HG02763 (cell line): ENCODE measurements around the gene CYP2W1.

Source experiments
- ATAC-seq: cut with Tn5 transposase; IDR thresholded peaks from one replicate; pipeline ENCODE4 v1.9.1; 2021; ENCODE audit warnings: mild to moderate bottlenecking, moderate library complexity; ENCODE audit not compliant: unreplicated experiment

Gene CYP2W1

DNA sequence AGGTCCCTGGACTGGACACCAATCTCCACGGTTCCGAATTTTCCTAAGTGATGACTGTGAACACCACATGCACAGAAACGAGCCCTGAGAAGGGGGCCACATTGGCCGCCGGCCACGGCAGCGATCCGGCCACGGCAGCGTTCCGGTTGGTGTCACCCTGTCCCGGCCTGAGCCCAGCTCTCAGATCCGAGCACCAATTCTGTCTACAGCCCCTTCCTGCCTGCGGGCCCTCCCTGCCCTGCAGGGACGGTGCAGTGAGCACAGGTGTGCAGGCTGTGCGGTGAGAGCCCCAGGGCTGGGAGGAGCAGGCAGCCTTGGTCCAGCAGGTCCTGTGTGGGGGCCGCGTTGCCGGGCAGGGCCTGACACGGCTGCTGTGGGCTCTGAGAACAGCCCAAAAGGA lies 31.7 kb downstream of the CYP2W1 start:
- ATAC-seq: no peak

DNA sequence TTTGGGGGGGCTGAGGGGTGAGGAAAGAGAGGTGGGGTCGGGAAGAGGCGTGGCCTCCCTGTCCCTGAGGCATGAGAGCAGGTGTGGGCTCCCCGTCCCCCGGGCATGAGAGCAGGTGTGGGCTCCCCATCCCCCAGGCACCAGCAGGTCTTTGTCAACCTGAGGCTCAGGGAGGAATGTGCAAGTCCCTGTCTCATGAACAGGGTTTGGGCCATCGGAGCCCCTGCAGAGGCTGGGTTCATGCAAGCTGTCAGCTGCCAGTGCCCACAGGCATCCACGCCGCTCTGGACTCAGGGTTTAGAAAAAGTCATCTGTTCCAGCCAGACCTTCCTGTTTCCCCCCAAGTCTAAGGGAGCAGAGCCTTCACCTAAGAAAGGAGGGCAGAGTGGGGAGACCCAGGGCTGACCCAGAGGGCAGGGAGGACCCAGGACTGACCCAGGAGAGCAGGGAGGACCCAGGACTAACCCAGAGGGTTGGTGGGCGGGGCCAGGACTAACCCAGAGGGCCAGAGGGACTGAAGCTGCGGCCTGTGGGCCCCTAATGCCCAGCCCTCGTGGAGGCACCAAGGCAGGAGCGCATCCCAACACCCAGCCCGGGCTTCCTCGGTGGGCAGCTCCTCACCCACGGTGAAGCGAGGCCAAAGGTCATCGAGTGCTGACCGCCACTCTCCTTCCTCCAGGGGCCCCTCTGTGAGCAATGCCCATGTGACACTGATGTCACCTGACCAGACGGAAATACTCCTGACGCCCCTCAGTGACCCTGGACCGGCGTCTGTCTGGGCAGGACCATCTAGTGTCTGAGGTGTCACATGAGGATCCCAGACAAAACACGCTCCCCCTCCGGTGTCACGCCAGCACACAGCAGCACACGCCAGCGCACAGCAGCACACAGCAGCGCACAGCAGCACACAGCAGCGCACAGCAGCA lies 32.5 kb downstream of the CYP2W1 start:
- no peak for ATAC-seq

DNA sequence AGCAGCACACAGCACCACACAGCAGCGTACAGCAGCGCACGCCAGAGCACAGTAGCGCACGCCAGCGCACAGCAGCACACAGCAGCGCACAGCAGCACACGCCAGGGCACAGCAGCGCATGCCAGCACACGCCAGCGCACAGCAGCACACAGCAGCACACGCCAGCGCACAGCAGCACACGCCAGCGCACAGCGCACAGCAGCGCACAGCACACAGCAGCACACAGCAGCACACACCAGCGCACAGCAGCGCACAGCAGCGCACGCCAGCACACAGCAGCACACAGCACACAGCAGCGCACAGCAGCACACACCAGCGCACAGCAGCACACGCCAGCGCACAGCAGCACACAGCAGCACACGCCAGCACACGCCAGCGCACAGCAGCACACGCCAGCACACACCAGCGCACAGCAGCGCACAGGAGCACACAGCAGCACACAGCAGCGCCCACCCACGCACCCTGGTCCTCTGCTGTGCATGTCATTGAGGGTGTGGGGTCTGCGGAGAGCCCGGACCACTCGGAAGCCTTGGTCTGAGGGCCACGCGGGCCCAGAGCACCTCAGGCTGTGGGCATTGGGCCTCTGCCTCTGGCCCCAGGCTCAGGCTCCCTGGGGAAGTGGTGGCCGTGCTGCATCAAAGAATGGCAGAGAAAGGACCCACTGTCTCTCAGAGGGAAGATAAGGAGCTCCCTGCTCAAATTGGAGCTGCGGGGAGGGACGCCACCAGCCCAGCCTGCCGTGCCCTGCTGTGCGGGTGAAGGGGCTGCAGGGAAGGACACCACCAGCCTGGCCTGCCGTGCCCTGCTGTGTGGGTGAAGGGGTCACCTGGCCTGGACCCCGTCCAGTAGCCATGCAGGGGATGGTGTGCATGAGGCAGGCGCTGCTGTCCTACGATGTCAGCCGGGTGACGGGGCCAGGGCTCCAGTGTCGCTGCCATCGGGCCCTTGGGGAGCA lies 33.9 kb downstream of the CYP2W1 start:
- no peak for ATAC-seq

DNA sequence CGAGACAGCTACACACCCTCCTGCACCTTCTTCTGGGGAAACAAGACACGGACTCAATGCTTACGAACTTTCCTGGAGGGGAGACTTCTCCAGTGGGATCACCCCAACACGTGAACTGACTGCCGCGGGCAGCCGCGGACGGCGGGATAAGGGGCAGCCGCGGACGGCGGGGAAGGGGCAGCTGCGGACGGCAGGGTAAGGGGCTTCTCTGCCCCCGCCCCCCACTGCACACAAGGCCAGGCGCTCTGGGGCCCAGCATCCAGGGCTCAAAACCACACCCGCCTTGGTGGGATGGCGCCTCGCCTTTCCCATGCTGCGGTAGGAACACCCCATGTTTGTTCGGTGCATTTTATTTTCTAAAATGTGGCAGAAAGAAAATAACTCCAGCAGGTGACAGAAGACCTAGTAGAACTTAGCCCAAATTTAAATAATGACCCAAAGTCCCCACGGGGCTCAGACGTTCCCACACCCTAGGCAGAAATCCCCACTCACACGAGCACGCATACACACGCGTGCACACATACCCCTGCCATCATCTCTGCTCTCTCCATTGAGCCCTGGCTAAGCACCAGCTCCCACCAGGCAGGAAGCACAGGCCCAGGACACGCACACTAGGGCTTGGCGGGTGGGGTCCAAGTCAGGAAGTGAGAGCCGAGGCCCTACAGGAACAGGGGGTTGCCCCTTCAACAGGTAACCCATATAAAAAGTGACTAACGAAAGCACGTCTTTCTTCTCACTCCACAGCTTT lies 34.8 kb downstream of the CYP2W1 start:
- no peak for ATAC-seq

DNA sequence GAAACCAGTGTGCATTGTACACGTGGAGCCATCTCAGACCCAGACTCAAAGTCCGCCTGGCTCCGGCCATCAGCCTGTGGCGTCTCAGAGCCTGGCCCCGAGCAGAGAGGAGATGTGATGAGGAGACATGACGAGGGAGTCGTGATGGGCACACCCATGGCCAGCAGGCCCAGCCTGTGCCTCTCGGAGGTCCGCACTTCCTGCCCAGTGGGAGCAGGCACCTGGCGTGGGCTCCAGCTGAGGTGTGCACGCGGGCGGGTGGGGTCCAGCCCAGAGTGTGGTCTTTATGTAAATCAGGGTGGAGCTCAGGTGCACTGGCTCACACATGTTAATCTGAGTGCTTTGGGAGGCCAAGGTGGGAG lies 35.3 kb downstream of the CYP2W1 start:
- ATAC-seq: no peak

DNA sequence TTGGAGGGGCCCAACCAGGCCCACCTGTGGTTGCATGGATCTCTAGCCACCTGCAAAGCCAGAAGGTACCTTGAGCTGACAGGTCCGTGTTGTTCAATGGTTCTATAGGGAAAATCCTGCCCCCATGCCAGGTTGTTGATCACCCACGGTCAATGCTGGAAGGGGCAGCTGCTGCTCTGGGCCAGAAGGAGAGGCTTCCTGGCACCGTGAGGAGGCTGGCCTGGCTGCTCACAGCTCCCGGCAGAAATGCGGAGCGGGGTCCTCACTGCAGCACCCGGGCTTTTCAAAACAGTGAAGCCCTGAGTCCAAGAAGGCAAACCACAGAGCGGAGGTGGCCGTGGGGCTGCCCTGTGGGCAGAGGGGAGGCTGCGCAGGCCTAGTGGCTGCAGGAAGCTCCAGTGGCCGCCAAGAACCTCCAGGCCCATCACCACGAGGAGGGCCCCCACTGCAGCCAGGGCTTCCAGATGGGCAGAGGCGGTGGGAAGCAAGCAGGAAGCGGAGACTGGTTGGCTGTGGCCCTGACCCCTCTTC lies 36.3 kb downstream of the CYP2W1 start:
- ATAC-seq: no peak

DNA sequence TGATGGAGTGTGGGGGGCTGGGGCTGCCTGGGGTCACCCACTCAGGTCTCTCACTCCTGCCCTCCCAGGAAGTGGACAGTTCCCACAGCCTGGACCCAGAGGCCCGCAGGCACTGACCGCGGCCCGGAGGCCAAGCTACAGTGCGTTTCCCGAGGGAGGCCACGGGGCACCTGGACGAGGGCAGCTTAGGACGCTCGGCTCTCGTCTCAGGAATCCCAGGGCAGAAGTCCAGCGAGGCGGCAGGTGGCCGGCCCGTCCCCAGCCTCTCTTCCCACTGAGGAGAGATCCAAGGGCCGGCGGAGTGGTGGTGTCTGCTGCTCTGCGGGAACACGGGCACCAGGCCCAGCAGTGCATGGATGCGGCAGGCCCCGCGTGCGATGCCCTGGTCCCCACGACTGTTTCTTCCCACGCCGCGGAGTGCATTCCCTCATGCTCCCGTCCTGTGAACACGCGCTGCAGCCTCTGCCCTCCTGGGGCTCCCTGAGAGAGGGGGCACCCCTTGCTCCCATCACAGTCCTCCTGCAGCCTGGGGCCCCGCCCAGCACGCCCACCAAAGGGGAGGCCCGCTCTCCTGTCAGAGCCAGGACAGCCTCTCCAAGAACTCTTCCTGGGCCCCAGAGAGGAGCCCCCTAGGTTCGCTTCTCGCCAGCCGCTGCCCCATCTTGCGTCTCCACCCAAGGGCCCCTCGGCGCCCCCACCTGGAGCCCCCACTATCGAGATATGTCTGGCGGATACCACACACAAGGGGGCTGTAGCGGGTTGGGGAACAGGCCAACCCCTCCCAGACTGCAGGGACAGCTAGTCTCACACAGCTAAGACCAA lies 37.0 kb downstream of the CYP2W1 start:
- ATAC-seq: no peak

DNA sequence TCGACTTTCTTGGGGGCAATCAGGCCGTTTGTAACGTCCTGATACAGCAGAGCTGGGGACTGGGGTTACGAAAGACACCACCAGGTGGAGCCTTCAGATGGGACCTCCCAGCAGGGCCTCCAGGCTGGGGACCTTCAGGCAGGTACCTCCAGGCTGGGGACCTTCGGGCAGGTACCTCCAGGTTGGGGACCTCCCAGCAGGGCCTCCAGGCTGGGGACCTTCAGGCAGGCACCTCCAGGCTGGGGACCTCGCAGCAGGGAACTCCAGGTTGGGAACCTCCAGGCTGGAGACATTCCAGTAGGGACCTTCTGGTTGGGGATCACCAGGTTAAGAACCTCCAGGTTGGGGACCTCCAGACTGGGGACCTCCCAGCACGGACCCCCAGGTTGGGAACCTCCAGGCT lies 37.9 kb downstream of the CYP2W1 start:
- no peak for ATAC-seq

DNA sequence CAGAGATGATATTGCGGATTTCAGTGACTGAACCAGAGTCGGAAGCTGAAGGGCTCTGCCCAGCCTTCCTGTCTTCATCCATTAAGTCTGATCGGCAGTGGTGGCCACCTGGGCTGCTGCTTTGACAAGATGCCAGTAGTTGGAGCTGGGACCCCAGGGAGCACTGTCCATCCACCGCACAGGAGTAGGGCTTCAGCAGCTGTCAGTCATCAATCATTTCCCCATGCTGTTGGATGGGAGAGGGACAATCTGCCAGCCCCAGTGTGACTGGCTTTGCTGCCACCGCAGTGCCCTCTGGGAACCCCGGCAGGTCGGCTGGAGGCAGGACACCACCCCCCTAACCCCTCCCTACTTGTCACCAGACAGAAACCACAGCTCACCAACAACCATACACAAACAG lies 38.4 kb downstream of the CYP2W1 start:
- no peak for ATAC-seq

DNA sequence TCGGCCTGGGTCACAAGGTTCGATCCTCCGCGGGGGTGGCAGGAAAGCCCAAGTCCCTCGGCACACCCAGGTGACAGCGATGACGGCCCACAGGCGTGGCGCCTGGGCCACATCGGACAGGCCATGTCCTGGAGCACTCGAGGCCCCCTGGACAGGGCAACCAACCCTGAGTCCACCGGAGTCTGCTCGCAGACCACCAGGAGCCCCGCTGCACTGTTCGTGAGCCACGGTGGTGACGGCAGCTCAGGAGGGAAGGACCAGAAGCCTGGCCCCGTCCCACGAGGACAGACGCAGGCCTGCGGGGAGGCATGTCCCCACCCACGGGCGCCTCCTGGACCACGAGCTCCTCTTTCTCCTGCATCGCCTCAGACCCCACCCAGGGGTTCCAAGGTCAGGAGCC lies 39.0 kb downstream of the CYP2W1 start:
- no peak for ATAC-seq

DNA sequence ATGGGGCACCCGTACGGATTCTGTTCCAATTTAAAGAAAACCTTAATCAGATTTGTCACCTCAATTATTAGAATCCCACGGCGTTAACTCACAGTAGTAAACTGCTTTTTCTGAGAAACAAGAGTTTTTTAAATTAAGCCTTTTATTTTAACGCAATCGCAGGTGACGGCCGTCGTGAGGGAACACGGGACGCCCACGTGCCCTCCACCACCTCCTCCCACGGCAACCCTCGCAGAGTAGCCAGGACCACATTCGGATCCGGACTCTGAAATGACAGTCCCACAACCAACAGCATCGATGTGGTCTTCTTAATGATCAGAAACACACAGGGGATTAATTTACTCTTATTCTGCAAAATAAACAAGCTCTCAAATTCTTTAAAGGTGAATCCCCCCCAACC lies 39.4 kb downstream of the CYP2W1 start:
- ATAC-seq: no peak

DNA sequence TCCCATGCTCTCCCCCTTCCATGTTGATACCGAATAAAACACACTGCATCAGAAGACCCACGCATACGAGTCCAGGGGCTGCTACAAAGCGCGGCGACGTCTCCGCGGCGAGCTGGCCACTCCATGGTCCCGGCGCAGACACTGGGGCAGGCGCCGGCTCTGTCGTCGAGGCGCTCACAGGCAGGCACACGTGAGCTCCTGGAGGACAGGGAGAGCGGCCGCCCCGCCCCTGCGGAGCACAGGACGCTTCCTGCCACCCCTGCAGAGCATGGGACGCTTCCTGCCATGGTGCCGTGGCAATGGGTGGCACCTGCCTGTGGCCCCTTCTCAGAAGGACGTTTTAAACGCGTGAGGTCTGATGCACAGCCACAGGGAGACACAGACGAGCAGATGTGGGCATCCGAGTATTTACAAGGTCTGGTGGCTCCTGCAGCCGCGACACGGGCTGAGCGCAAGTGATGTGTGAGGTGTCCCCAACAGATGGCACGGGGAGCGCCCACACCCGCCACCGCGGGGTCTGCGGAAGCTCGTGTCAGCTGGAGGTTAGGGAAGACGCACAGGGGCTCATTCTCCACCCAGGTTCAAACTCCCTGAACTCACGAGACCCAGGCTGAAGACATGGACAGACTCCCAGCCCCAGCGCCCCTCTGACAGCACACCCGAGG lies 40.0 kb downstream of the CYP2W1 start:
- ATAC-seq: no peak

DNA sequence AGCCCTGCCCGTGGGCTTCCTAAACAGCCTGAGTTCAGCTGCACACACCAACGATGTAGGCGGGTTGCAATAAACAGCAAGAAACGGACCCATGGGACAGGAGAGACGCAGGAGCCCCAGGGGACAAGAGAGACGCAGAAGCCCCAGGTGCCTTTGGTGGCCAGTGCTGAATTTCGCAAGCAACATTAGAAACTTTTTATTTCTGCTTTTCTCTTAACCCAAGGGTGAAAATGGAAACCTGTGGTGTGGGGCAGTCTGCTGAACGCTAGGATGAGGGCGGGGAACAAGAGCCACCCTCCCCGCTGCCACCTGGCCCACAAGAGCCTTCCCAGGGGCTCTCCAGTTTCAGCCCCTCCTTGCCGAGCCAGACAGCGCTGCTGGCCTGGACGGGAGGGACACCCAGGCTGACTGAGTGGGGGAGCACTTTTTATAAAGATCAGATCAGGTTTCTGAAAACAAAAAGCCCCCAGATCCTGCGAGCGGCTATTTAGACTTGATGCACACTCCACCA lies 41.4 kb downstream of the CYP2W1 start:
- peak; percentile 40 for ATAC-seq

DNA sequence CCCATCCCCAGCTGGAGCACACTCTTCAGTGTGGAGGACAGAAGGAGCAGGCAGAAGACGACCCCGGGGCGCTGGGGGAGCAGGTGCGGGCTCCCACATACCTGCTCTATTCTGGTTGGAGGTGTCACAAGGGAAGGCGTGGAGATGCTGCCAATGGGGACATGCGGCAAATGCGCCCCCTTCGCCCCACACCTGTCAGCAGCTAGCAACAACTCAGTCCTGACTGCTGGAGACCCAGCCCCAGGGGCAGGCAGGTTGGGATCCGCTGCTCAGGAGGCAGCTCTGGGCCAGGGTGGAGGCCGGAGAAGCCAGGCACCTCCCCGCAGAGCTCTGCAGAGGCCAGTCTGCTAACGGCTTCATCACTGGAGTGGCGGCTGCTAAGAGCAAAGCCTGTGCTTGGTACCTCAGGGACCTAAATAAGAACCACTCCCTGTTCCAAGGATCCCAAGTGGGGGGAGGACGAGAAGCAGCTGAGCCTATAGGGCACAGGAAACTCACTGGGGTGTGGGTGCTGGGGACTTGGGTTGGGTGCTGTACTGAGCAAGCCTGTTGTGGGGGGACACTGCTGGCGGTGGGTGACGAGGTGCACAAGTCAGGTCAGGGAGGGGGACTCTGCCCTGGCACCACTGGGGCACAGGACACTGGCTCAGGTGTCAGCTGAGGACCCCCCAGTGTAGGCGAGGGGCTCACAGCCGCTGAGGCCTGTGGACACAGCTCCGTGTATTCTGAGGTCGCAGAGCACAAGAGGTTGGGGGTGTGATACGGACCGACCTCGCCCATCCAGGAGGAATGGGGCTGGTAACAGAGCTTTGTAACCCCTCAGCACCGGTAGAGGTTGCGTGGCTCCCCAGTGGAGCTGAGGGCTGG lies 42.1 kb downstream of the CYP2W1 start:
- ATAC-seq: no peak

DNA sequence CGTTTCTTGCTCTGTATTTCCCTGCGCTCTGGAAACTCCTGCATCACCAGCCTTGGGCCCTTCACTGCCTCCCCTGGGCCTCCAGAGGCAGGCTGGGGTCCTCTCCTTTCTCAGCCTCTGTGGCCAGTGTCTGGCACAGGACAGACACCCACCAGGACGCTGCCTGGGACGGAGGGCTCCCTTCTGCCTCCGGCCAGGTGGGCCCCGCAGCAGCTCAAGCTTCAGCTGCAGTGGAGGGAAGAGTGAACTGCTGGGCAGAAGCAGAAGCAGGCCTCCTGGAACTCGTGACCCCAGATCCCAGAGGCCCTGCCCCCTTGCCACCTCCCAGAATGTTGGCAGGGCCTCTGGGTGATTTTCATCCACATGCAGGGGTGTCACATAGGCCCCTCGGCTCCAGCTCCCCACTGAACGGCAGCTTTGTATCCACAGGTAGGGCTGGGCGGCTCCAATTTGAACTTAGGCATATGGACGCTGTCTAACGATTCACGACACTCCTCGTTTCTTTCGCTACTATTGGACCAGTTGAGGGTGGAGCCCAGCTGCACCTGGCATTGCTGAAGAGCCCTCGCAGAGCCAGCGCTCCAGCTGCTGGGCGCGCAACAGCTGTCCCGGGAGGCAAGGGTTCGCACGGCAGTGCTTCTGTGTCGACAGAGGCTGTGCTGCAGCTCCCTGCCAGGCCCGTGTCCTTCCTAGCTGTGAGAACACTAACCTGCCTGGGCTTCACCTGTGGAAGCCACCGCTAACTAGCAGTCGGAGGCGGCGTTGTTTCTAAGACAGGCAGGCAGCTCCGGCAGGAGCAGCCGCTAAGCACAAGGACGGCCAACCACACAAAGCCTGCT lies 43.0 kb downstream of the CYP2W1 start:
- ATAC-seq: no peak

DNA sequence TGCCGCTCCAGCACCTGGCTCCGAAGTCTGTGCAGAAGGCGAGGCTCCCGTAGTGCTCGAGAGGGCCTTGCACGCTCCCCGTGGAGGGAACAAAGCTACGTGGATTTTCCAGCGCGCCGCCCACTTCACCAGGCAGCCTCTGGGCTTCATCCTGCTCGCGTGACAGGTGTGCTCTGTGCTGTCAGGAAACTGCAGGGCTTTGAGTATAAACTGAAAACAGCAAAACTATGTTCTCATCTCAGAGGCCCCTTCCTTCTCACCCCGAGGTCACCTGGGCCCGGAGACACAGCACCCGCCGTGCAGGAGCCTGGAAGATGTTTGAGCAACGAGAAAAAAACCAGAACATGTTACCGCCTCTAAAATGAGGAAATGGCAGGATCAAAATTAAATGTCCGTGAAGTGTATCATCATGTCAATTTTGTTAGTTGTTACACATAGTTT lies 43.8 kb downstream of the CYP2W1 start:
- ATAC-seq: no peak
